Measurements from ENCODE around the gene WDR49. TPM values are rescaled to one million over a fixed set of nuclear protein-coding genes. Genes with fewer than 3 reads are reported as not detected.

The WDR49 gene
- total RNA-seq, 1 donor from 2014 or later: 1.1 TPM

DNA sequence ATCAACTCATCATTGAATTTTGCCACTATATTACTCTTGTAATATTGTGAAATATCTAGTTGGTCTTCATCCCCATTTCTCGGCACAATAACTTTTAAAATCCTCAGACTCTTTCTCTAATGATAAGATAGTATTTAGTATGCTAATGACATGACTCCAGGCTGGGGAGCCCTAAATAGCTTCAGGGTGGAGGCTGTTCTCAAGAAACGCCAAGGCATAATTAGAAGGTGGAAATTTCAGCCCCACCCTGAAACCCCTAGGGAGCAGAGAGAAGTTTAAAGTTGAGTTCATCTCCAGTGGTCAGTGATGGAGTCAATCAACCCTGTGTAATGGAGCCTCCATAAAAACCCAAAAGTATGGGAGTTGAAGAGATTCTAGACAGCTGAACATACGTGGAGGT is 98.8 kb downstream of the WDR49 start:
- no peaks in the 10 kb centered on the region for H3K36me3 ChIP-seq (ENCODE audit: control insufficient read depth, insufficient read depth, low read length)
- DNase-seq (ENCODE audit: low read depth) (no peak), FAIRE-seq (no peak)
- TF ChIP-seq, protein P1, sequence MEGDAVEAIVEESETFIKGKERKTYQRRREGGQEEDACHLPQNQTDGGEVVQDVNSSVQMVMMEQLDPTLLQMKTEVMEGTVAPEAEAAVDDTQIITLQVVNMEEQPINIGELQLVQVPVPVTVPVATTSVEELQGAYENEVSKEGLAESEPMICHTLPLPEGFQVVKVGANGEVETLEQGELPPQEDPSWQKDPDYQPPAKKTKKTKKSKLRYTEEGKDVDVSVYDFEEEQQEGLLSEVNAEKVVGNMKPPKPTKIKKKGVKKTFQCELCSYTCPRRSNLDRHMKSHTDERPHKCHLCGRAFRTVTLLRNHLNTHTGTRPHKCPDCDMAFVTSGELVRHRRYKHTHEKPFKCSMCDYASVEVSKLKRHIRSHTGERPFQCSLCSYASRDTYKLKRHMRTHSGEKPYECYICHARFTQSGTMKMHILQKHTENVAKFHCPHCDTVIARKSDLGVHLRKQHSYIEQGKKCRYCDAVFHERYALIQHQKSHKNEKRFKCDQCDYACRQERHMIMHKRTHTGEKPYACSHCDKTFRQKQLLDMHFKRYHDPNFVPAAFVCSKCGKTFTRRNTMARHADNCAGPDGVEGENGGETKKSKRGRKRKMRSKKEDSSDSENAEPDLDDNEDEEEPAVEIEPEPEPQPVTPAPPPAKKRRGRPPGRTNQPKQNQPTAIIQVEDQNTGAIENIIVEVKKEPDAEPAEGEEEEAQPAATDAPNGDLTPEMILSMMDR (IDR thresholded peaks at IDR 0.05; ENCODE audit: insufficient read depth, low read length, severe bottlenecking): no peak
- no peak overlapping the region for H3K4me3 ChIP-seq (ENCODE audit: low read depth, low read length)
- H3K27me3 ChIP-seq (ENCODE audit: control insufficient read depth, insufficient read depth, low read length): no peaks in the 10 kb centered on the region

DNA sequence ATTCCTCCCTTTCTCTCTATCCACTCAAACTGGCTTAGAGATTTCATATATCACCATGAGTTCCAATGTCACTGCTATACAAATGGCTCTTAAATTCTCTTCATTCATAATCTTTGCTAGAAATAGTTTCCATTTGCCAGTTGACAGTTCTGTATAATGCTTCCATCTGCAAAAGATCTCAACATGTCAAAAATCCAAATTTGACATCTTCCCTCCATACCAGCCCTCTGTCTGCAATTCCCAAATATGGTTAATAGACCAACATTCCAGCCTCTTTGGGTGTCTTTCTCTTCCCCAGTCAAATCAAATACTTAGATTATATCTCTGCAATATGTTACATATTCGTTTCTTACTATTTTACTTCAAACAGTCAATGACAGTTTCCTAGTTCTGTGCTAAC is 115.7 kb downstream of the WDR49 start:
- Histone ChIP-seq H3K4me3 (ENCODE audit: low read depth, low read length) (no peak overlapping the region), H3K27me3 (ENCODE audit: control insufficient read depth, insufficient read depth, low read length) (no peaks in the 10 kb centered on the region), H3K36me3 (ENCODE audit: control insufficient read depth, insufficient read depth, low read length) (no peaks in the 10 kb centered on the region)
- FAIRE-seq (no peak), DNase-seq (ENCODE audit: low read depth) (no peak)
- TF ChIP-seq, protein P1 (IDR thresholded peaks at IDR 0.05; ENCODE audit: insufficient read depth, low read length, severe bottlenecking): no peak

DNA sequence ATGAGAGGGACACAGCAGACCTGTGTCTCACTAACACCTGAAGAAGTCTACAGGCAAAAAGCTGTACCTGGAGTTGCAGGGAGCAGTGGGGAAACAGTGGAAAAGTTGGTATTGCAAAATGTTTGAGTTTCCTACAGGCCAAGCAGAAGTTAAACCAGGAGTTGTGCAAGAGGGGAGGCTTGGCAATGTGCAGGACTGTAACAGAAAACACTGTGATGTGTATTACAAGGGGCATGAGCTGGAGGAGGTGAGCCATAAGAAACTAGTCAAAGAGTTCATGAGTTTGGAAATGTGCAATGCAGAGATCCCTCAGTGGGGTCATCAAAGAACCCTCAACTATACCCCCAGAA is 132.8 kb downstream of the WDR49 start:
- Histone ChIP-seq H3K36me3 (ENCODE audit: control insufficient read depth, insufficient read depth, low read length) (no peaks in the 10 kb centered on the region), H3K27me3 (ENCODE audit: control insufficient read depth, insufficient read depth, low read length) (no peaks in the 10 kb centered on the region), H3K4me3 (ENCODE audit: low read depth, low read length) (no peak overlapping the region)
- TF ChIP-seq, protein P1 (IDR thresholded peaks at IDR 0.05; ENCODE audit: insufficient read depth, low read length, severe bottlenecking): no peak
- FAIRE-seq (no peak), DNase-seq (ENCODE audit: low read depth) (peak; percentile 1)

DNA sequence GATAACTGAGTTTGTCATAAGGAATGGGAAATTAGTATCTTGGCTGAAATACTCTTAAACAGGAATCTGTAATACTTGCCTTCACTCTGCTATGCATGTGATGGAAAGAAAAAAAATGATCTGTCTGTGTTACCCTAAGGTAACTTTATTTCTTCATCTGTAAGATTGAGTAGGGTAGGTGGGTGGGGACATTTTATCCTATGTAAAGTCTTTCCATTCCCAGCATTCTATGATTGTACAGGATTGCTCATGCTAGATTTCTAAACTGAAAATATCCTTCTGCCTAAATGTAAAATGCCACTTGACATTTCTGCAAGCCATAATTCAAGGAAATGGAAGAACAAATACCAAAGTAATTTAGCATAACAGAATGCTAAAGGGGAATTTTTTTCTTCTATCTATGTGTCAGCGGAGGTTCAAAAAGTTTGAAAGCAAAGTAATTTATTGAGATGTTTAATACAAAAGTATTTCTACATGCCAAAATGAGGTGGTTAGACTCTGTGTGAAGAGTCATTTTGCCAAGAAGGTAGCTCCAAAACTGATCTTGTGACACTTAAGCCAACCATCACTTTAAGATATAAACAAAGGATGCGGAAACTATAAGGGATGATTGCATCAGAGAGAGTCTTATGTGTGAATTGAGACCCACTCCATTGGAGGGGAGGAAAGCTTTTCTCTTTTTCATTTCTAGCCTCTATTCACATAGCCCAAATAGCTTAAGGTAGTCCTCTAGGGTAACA is 133.3 kb downstream of the WDR49 start:
- no peak for FAIRE-seq
- Histone ChIP-seq H3K27me3 (ENCODE audit: control insufficient read depth, insufficient read depth, low read length) (no peaks in the 10 kb centered on the region), H3K36me3 (ENCODE audit: control insufficient read depth, insufficient read depth, low read length) (no peaks in the 10 kb centered on the region), H3K4me3 (ENCODE audit: low read depth, low read length) (no peak overlapping the region)
- TF ChIP-seq, protein P1 (IDR thresholded peaks at IDR 0.05; ENCODE audit: insufficient read depth, low read length, severe bottlenecking): no peak
- no peak for DNase-seq (ENCODE audit: low read depth)

DNA sequence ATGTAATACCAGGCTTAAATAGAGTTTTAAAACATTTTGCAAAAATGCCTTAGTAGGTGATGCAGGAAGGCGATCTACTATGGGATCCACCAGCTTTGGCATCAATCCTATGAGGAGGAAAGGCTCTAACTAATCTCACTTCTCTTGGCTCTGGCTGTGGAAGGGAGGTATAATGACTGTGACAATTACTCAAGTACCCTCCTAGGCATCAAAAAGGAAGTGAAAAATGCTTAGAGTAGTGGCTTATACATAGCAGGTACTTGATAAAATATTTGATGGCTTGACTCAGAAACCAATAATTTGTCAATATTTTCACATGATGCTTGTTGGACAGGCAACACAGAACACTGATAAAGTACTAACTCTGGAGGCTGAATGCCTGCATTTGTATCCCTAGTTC is 145.8 kb downstream of the WDR49 start:
- TF ChIP-seq, protein P1 (IDR thresholded peaks at IDR 0.05; ENCODE audit: insufficient read depth, low read length, severe bottlenecking): no peak
- no peaks in the 10 kb centered on the region for H3K36me3 ChIP-seq (ENCODE audit: control insufficient read depth, insufficient read depth, low read length)
- DNase-seq (ENCODE audit: low read depth) (no peak), FAIRE-seq (no peak)
- H3K27me3 ChIP-seq (ENCODE audit: control insufficient read depth, insufficient read depth, low read length): no peaks in the 10 kb centered on the region
- H3K4me3 ChIP-seq (ENCODE audit: low read depth, low read length): no peak overlapping the region

DNA sequence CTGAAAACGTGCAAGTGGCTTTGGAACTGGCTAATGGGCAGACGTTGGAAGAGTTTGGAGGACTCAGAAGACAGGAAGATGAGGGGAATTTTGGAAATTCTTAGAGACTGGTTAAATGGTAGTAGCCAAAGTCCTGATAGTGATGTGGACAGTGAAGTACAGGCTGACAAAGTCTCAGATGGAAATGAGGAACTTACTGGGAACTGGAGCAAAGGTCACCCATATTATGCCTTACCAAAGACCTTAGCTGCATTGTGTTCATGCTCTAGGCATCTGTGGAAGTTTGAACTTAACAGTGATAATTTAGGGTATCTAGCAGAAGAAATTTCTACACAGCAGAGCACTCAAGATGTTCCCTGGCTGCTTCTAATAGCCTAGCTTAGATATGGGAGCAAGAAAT is 151.3 kb downstream of the WDR49 start:
- no peak for FAIRE-seq
- H3K36me3 ChIP-seq (ENCODE audit: control insufficient read depth, insufficient read depth, low read length): no peaks in the 10 kb centered on the region
- TF ChIP-seq, protein P1 (IDR thresholded peaks at IDR 0.05; ENCODE audit: insufficient read depth, low read length, severe bottlenecking): no peak
- no peak for DNase-seq (ENCODE audit: low read depth)
- no peaks in the 10 kb centered on the region for H3K27me3 ChIP-seq (ENCODE audit: control insufficient read depth, insufficient read depth, low read length)
- H3K4me3 ChIP-seq (ENCODE audit: low read depth, low read length): no peak overlapping the region

Data from bronchial epithelial cell (primary cell).